A673 (cell line): ENCODE data around the gene STK36. TPM values are rescaled to one million over a fixed set of nuclear protein-coding genes. Genes with fewer than 3 reads are reported as not detected.

Experiments used
- BruUV-seq: library from RNA; stranded (reverse); fragments of 400-500 nt; replicated peaks from 2 replicates; lab custom pipeline; 2021; lab: Mats Ljungman, UMichigan
- CTCF ChIA-PET: fragments of 300-600 bp; sonication (Branson Sonifier 250); formaldehyde crosslinking; loops from one replicate; lab custom pipeline; 2022; ENCODE audit warnings: antibody characterized with exemption; lab: Charles Lee
- POLR2A ChIA-PET: fragments of 300-600 bp; sonication (Branson Sonifier 250); formaldehyde crosslinking; loops from one replicate; lab custom pipeline; 2022; ENCODE audit warnings: antibody characterized with exemption; ENCODE audit not compliant: low non-redundant PET; lab: Charles Lee
- DNase-seq: peaks from one replicate; pipeline ENCODE4 v3.0.0-alpha.2; 2015; ENCODE audit warnings: low spot score
- H3K27ac ChIP-seq: fragments of 200-600 bp; sonication (generic); 2 replicates; pipeline ENCODE4 v1.5.1; 2016; ENCODE audit warnings: mixed run types, low read depth, mild to moderate bottlenecking, mixed read lengths, antibody characterized with exemption, low read length; ENCODE audit not compliant: poor library complexity, severe bottlenecking
- H3K27me3 ChIP-seq: fragments of 200-600 bp; sonication (generic); replicated peaks from 2 replicates; pipeline ENCODE4 v1.6.1; 2017; ENCODE audit warnings: mixed run types, low read depth, mild to moderate bottlenecking, mixed read lengths, antibody characterized with exemption, low read length; ENCODE audit not compliant: insufficient read depth, poor library complexity
- H3K36me3 ChIP-seq: fragments of 200-600 bp; sonication (generic); 2 replicates; pipeline ENCODE4 v1.6.1; 2016; ENCODE audit warnings: mixed run types, mild to moderate bottlenecking, mixed read lengths, antibody characterized with exemption, low read length; ENCODE audit not compliant: insufficient read depth, poor library complexity, severe bottlenecking
- H3K4me1 ChIP-seq: fragments of 200-600 bp; sonication (generic); 2 replicates; pipeline ENCODE4 v1.6.1; 2017; ENCODE audit warnings: mixed run types, mild to moderate bottlenecking, mixed read lengths, antibody characterized with exemption, low read length; ENCODE audit not compliant: insufficient read depth, poor library complexity, severe bottlenecking
- H3K4me3 ChIP-seq: fragments of 200-600 bp; sonication (generic); 2 replicates; pipeline ENCODE4 v1.5.1; 2016; ENCODE audit warnings: low read depth, mixed run types, mild to moderate bottlenecking, mixed read lengths, low read length; ENCODE audit not compliant: poor library complexity, severe bottlenecking
- H3K9me3 ChIP-seq: fragments of 200-600 bp; sonication (generic); 2 replicates; pipeline ENCODE4 v1.6.1; 2016; ENCODE audit warnings: mixed run types, low read depth, mild to moderate bottlenecking, mixed read lengths, antibody characterized with exemption, low read length; ENCODE audit not compliant: poor library complexity, severe bottlenecking
- CTCF ChIP-seq: fragments of 300-800, 200-600 bp; sonication (generic); conservative IDR thresholded peaks from 2 replicates; pipeline ENCODE4 v1.5.1; 2017; ENCODE audit warnings: low read depth, mild to moderate bottlenecking, antibody characterized with exemption, low read length, moderate library complexity, mixed read lengths
- EZH2 ChIP-seq: fragments of 200-600 bp; sonication (generic); IDR thresholded peaks from 2 replicates; pipeline ENCODE4 v1.6.1; 2017; ENCODE audit warnings: borderline replicate concordance, low read depth, mild to moderate bottlenecking, mixed read lengths, antibody characterized with exemption, low read length; ENCODE audit not compliant: poor library complexity, severe bottlenecking
- intact Hi-C: fragments of 100-400 bp; cut with micrococcal nuclease; formaldehyde crosslinking; loops from one replicate; pipeline ENCODE4 v1.10.0; 2022; ENCODE audit not compliant: unreplicated experiment
- total RNA-seq: library from RNA; stranded (reverse); gene quantifications from 2 replicates; pipeline ENCODE4 v1.2.3, GENCODE V29; 2021

The STK36 gene
- total RNA-seq, 1 experiment from 2014 or later, result 69.3 TPM

- no peak for DNase-seq
- CTCF ChIA-PET, result no interaction called here
- Histone ChIP-seq H3K36me3 (peaks cover 75% of the 10 kb centered on the region), H3K27ac (no peak overlapping the region), H3K4me3 (no peak overlapping the region), H3K9me3 (no peaks in the 10 kb centered on the region), H3K4me1 (no peaks in the 10 kb centered on the region), H3K27me3 (no peaks in the 10 kb centered on the region)
- TF ChIP-seq CTCF, result no peak
- POLR2A ChIA-PET, result no interaction called here
- intact Hi-C loops, result no loop called here
- no TSS peak for BruUV-seq
These were observed 72.7 kb downstream of the STK36 start for GRCh38 chr2:218744615-218745014.

- Histone ChIP-seq H3K27me3 (no peaks in the 10 kb centered on the region), H3K9me3 (no peaks in the 10 kb centered on the region), H3K36me3 (peaks cover 75% of the 10 kb centered on the region), H3K4me1 (no peaks in the 10 kb centered on the region), H3K4me3 (no peak overlapping the region), H3K27ac (no peak overlapping the region)
- intact Hi-C loops, result no loop called here
- TF ChIP-seq EZH2 (no peak), CTCF (no peak)
- ChIA-PET CTCF (no interaction called here), POLR2A (no interaction called here)
- DNase-seq, result no peak
- no TSS peak for BruUV-seq
These were observed 73.3 kb downstream of the STK36 start for GRCh38 chr2:218745160-218745558.

GRCh38 chr2:218745559-218746469, 73.9 kb downstream of the STK36 start:
- no TSS peak for BruUV-seq
- Histone ChIP-seq H3K4me3 (no peak overlapping the region), H3K36me3 (peaks cover 76% of the 10 kb centered on the region), H3K4me1 (no peaks in the 10 kb centered on the region), H3K27ac (no peak overlapping the region), H3K27me3 (no peaks in the 10 kb centered on the region), H3K9me3 (no peaks in the 10 kb centered on the region)
- ChIA-PET CTCF (no interaction called here), POLR2A (no interaction called here)
- intact Hi-C loops, result no loop called here
- DNase-seq, result no peak
- no peak for TF ChIP-seq EZH2
- no peak for TF ChIP-seq CTCF
